CD4-positive, alpha-beta T cell treated with Interleukin-4 for 1 hour (primary cell): Measurements from ENCODE around the gene DNAH2.
"Not testable (repeated sequence)": the region's sequence is repeated elsewhere in the genome, so short reads cannot be mapped to it uniquely, and the experiment has no call there.

ENCODE experiments used
- DNase-seq, 2 donors: peaks; one replicate each; pipeline ENCODE4 v3.0.0-alpha.2; 2020 to 2022

Gene DNAH2

GRCh38 chr17:7780736-7781135, 63.2 kb downstream of the DNAH2 start:
- no peak for DNase-seq

- no peak for DNase-seq
These were observed 63.9 kb downstream of the DNAH2 start for GRCh38 chr17:7781429-7781828.

- no peak for DNase-seq
These were observed 64.7 kb downstream of the DNAH2 start for GRCh38 chr17:7782240-7782639.

GRCh38 chr17:7786866-7787265, 69.3 kb downstream of the DNAH2 start:
- DNase-seq, result no peak

GRCh38 chr17:7789131-7789530, 71.6 kb downstream of the DNAH2 start:
- DNase-seq, result no peak

- no peak for DNase-seq
These were observed 72.6 kb downstream of the DNAH2 start for GRCh38 chr17:7790150-7790549.

- DNase-seq, result no peak
These were observed 75.1 kb downstream of the DNAH2 start for GRCh38 chr17:7792611-7793010.

- no peak for DNase-seq
These were observed 76.6 kb downstream of the DNAH2 start for GRCh38 chr17:7794075-7794663.

GRCh38 chr17:7797976-7798375, 80.4 kb downstream of the DNAH2 start:
- DNase-seq, result no peak

GRCh38 chr17:7798839-7799238, 81.3 kb downstream of the DNAH2 start:
- no peak for DNase-seq

GRCh38 chr17:7803981-7804380, 86.4 kb downstream of the DNAH2 start:
- DNase-seq, result no peak

- DNase-seq, result no peak
These were observed 89.0 kb downstream of the DNAH2 start for GRCh38 chr17:7806587-7806986.

GRCh38 chr17:7807206-7807605, 89.7 kb downstream of the DNAH2 start:
- no peak for DNase-seq

- no peak for DNase-seq
These were observed 91.7 kb downstream of the DNAH2 start for GRCh38 chr17:7809086-7809790.

GRCh38 chr17:7809791-7810343, 92.3 kb downstream of the DNAH2 start:
- DNase-seq, result not testable (repeated sequence)

- no peak for DNase-seq
These were observed 93.7 kb downstream of the DNAH2 start for GRCh38 chr17:7811251-7811650.

- DNase-seq, result no peak
These were observed 97.4 kb downstream of the DNAH2 start for GRCh38 chr17:7814969-7815368.

GRCh38 chr17:7816926-7817642, 99.5 kb downstream of the DNAH2 start:
- no peak for DNase-seq

- DNase-seq, result no peak
These were observed 100.1 kb downstream of the DNAH2 start for GRCh38 chr17:7817643-7817964.

- no peak for DNase-seq
These were observed 100.5 kb downstream of the DNAH2 start for GRCh38 chr17:7818026-7818425.

- no peak for DNase-seq
These were observed 101.5 kb downstream of the DNAH2 start for GRCh38 chr17:7818746-7819645.

- no peak for DNase-seq
These were observed 102.7 kb downstream of the DNAH2 start for GRCh38 chr17:7820231-7820630.

- DNase-seq, result no peak
These were observed 104.6 kb downstream of the DNAH2 start for GRCh38 chr17:7822126-7822525.
